ENCODE measurements around the gene CFHR2. TPM values are rescaled to one million over a fixed set of nuclear protein-coding genes. Genes with fewer than 3 reads are reported as not detected.
A peak's percentile ranks its signal among the peaks of the same experiment; 100 is the strongest.
"Not testable (repeated sequence)": the region's sequence is repeated elsewhere in the genome, so short reads cannot be mapped to it uniquely, and the experiment has no call there.

Gene CFHR2
- total RNA-seq, 1 experiment from 2014 or later, result not detected

GRCh38 chr1:196977278-196977677 is 33.7 kb downstream of the CFHR2 start, which contains the start of gene CFHR5 (continued):
- no peak for TF ChIP-seq PRDM15 (CRISPR knock-in tag; IDR thresholded peaks at IDR 0.05)
- no peak for TF ChIP-seq ATF2 (CRISPR knock-in tag; IDR thresholded peaks at IDR 0.05; ENCODE audit: borderline replicate concordance, low read depth)
- TF ChIP-seq E2F5 (CRISPR knock-in tag; IDR thresholded peaks at IDR 0.05), result no peak
- TF ChIP-seq TEAD1 (CRISPR knock-in tag; IDR thresholded peaks at IDR 0.05), result no peak

- POLR2A ChIA-PET, result no interaction called here
- no peak overlapping the region for H3K27ac Mint-ChIP-seq
- DNase-seq (ENCODE audit: low spot score), result no peak
- H3K9me3 Mint-ChIP-seq, result 0 out of 2 replicates have a peak, but pooled peaks cover under 1% of the 10 kb centered on the region
- ATAC-seq, result no peak
- no peaks in the 10 kb centered on the region for H3K4me1 Mint-ChIP-seq
- no peak overlapping the region for H3K4me3 Mint-ChIP-seq
- CTCF ChIA-PET, result no interaction called here
- TF ChIP-seq PREB (CRISPR knock-in tag; IDR thresholded peaks at IDR 0.05; ENCODE audit: borderline replicate concordance) (no peak), SMAD3 (CRISPR knock-in tag; IDR thresholded peaks at IDR 0.05; ENCODE audit: borderline replicate concordance) (no peak), ETV6 (CRISPR knock-in tag; IDR thresholded peaks at IDR 0.05) (no peak), ATF1 (CRISPR knock-in tag; IDR thresholded peaks at IDR 0.05) (no peak), CDX4 (CRISPR knock-in tag; IDR thresholded peaks at IDR 0.05; ENCODE audit: borderline replicate concordance) (no peak)
- no peaks in the 10 kb centered on the region for H3K27me3 Mint-ChIP-seq (ENCODE audit: low read depth)
- no peaks in the 10 kb centered on the region for H3K36me3 Mint-ChIP-seq
Measured at GRCh38 chr1:196980859-196981258, 37.3 kb downstream of the CFHR2 start.

GRCh38 chr1:196982247-196982646 is 38.7 kb downstream of the CFHR2 start:
- DNase-seq (ENCODE audit: low spot score); H3K36me3 Mint-ChIP-seq; ATAC-seq; H3K27ac Mint-ChIP-seq; H3K27me3 Mint-ChIP-seq (ENCODE audit: low read depth); H3K4me3 Mint-ChIP-seq; CTCF ChIA-PET; H3K4me1 Mint-ChIP-seq; POLR2A ChIA-PET; H3K9me3 Mint-ChIP-seq: not testable (repeated sequence)

GRCh38 chr1:196991919-196992651 is 48.5 kb downstream of the CFHR2 start:
- H3K27ac Mint-ChIP-seq, result peak overlapping the region; percentile 85
- CTCF ChIA-PET, result interaction anchor here (1.3 kb wide), 1 partner anchor 269 kb away, joined by 3 read pairs; no protein-coding TSS in a partner anchor
- POLR2A ChIA-PET; H3K36me3 Mint-ChIP-seq; H3K27me3 Mint-ChIP-seq (ENCODE audit: low read depth); H3K4me3 Mint-ChIP-seq: not testable (repeated sequence)
- peaks cover 23% of the 10 kb centered on the region for H3K4me1 Mint-ChIP-seq
- peaks cover 10% of the 10 kb centered on the region for H3K9me3 Mint-ChIP-seq
- ATAC-seq (peak; percentile 99), DNase-seq (ENCODE audit: low spot score) (peak; percentile 84)
- TF ChIP-seq FOXP4 (CRISPR knock-in tag; IDR thresholded peaks at IDR 0.05), result peak; percentile 53; the same call in 1 of the 2 replicates
- peak; percentile 83; the same call in 1 of the 2 replicates for TF ChIP-seq FOXK1 (CRISPR knock-in tag; IDR thresholded peaks at IDR 0.05)
- peak; percentile 42; the same call in 1 of the 2 replicates for TF ChIP-seq SP1 (CRISPR knock-in tag; conservative IDR thresholded peaks at IDR 0.05)
- 0 out of 2 replicates have a peak, but pooled peaks have one; percentile 39 for TF ChIP-seq ZNF281 (CRISPR knock-in tag; IDR thresholded peaks at IDR 0.05)
- peak; percentile 64; the same call in 1 of the 2 replicates for TF ChIP-seq FOXP1 (CRISPR knock-in tag; IDR thresholded peaks at IDR 0.05; ENCODE audit: borderline replicate concordance)
